Effector memory CD8-positive, alpha-beta T cell (primary cell): Measurements from ENCODE around the gene CLTRN.
"Not testable (repeated sequence)": the region's sequence is repeated elsewhere in the genome, so short reads cannot be mapped to it uniquely, and the experiment has no call there.

Experiments
- ATAC-seq: fragments of 150-1000 bp; cut with Tn5 transposase; replicated peaks from 2 replicates; pipeline ENCODE4 v1.10.0; 2021; ENCODE audit warnings: mild to moderate bottlenecking, moderate library complexity
- DNase-seq, 3 experiments: peaks; one replicate each; pipeline ENCODE4 v3.0.0; 2021
- H3K27ac Mint-ChIP-seq, 2 donors: one replicate each; pipeline ENCODE4 v1.8.0; 2022; ENCODE audit warnings: mild to moderate bottlenecking in 2 of 2, mixed read lengths in 2 of 2, moderate library complexity in 2 of 2
- H3K27me3 Mint-ChIP-seq, 2 donors: one replicate each; pipeline ENCODE4 v1.8.0; 2022; ENCODE audit warnings: mixed read lengths in 2 of 2
- H3K36me3 Mint-ChIP-seq: one replicate; pipeline ENCODE4 v1.8.0; 2022; ENCODE audit warnings: mild to moderate bottlenecking, moderate library complexity, mixed read lengths; ENCODE audit not compliant: insufficient read depth
- H3K4me1 Mint-ChIP-seq, 2 donors: one replicate each; pipeline ENCODE4 v1.8.0; 2022; ENCODE audit warnings: low read depth in 2 of 2, mixed read lengths in 2 of 2
- H3K4me3 Mint-ChIP-seq, 2 donors: one replicate each; pipeline ENCODE4 v1.8.0; 2022; ENCODE audit warnings: mild to moderate bottlenecking in 2 of 2, mixed read lengths in 2 of 2, moderate library complexity in 2 of 2
- H3K9me3 Mint-ChIP-seq, 2 donors: one replicate each; pipeline ENCODE4 v1.8.0; 2022; ENCODE audit warnings: mixed read lengths in 2 of 2
- total RNA-seq, 9 experiments: gene quantifications; one replicate each; lab custom pipeline; 2026; lab: John Stamatoyannopoulos, UW

CLTRN gene
- total RNA-seq = 0 to 0.34 (median 0) reads per million in 9 experiments

GRCh38 chrX:15664487-15665444 lies at the start of gene CLTRN:
TSS of gene CLTRN (minus strand) at chrX:15664805. CDS start at chrX:15664775, 30 bp downstream.
- Mint-ChIP-seq H3K27me3 (peaks cover 23 to 39% of the 10 kb centered on the region in 2 donors), H3K27ac (no peak within 1 kb of the TSS), H3K4me1 (no peaks in the 10 kb centered on the region), H3K9me3 (no peaks in the 10 kb centered on the region), H3K4me3 (no peak within 1 kb of the TSS), H3K36me3 (no peaks in the 10 kb centered on the region)
- no peak for ATAC-seq
- DNase-seq = no peak

GRCh38 chrX:15704273-15704672 lies 39.7 kb upstream of the CLTRN start:
- not testable (repeated sequence) for H3K36me3 Mint-ChIP-seq, H3K4me1 Mint-ChIP-seq, H3K9me3 Mint-ChIP-seq, H3K4me3 Mint-ChIP-seq, H3K27ac Mint-ChIP-seq, H3K27me3 Mint-ChIP-seq, ATAC-seq, DNase-seq

GRCh38 chrX:15703809-15704208 lies 39.2 kb upstream of the CLTRN start:
- not testable (repeated sequence) for H3K36me3 Mint-ChIP-seq, H3K9me3 Mint-ChIP-seq, H3K4me1 Mint-ChIP-seq, H3K4me3 Mint-ChIP-seq, H3K27ac Mint-ChIP-seq, H3K27me3 Mint-ChIP-seq, DNase-seq
- ATAC-seq = peak; percentile 43

GRCh38 chrX:15702488-15703371 lies 38.1 kb upstream of the CLTRN start:
- Mint-ChIP-seq H3K4me1 (no peaks in the 10 kb centered on the region), H3K27ac (no peak overlapping the region), H3K27me3 (no peaks in the 10 kb centered on the region), H3K4me3 (no peak overlapping the region), H3K9me3 (no peaks in the 10 kb centered on the region), H3K36me3 (peaks cover 4% of the 10 kb centered on the region)
- DNase-seq (no peak), ATAC-seq (no peak)

GRCh38 chrX:15696516-15696915 lies 31.9 kb upstream of the CLTRN start:
- H3K4me3 Mint-ChIP-seq = no peak overlapping the region
- ATAC-seq (no peak), DNase-seq (no peak)
- no peak overlapping the region for H3K27ac Mint-ChIP-seq
- H3K4me1 Mint-ChIP-seq = peaks cover 0 to 3% of the 10 kb centered on the region in 2 donors
- no peaks in the 10 kb centered on the region for H3K27me3 Mint-ChIP-seq
- peaks cover 26% of the 10 kb centered on the region for H3K36me3 Mint-ChIP-seq
- H3K9me3 Mint-ChIP-seq = no peaks in the 10 kb centered on the region

GRCh38 chrX:15694941-15695451 lies 30.4 kb upstream of the CLTRN start:
- ATAC-seq (no peak), DNase-seq (no peak)
- Mint-ChIP-seq H3K27me3 (no peaks in the 10 kb centered on the region), H3K36me3 (peaks cover 28% of the 10 kb centered on the region), H3K4me3 (no peak overlapping the region), H3K27ac (peak overlapping the region; percentile 84 to 87), H3K9me3 (no peaks in the 10 kb centered on the region), H3K4me1 (peaks cover 3 to 4% of the 10 kb centered on the region in 2 donors)

GRCh38 chrX:15686818-15687685 lies 22.4 kb upstream of the CLTRN start:
- H3K9me3 Mint-ChIP-seq = no peaks in the 10 kb centered on the region
- H3K27me3 Mint-ChIP-seq = no peaks in the 10 kb centered on the region
- peaks cover 2 to 8% of the 10 kb centered on the region in 2 donors for H3K4me1 Mint-ChIP-seq
- H3K4me3 Mint-ChIP-seq = no peak overlapping the region
- no peak overlapping the region for H3K27ac Mint-ChIP-seq
- peak; percentile 53 to 62 (median 59) for DNase-seq
- H3K36me3 Mint-ChIP-seq = peaks cover 14% of the 10 kb centered on the region
- ATAC-seq = peak; percentile 89

GRCh38 chrX:15683193-15683592 lies 18.6 kb upstream of the CLTRN start:
- H3K36me3 Mint-ChIP-seq = peaks cover 7% of the 10 kb centered on the region
- no peak for ATAC-seq
- H3K4me3 Mint-ChIP-seq = no peak overlapping the region
- H3K27ac Mint-ChIP-seq = no peak overlapping the region
- no peaks in the 10 kb centered on the region for H3K27me3 Mint-ChIP-seq
- no peak for DNase-seq
- no peaks in the 10 kb centered on the region for H3K9me3 Mint-ChIP-seq
- peaks cover 6 to 7% of the 10 kb centered on the region in 2 donors for H3K4me1 Mint-ChIP-seq

GRCh38 chrX:15681433-15681832 lies 16.8 kb upstream of the CLTRN start:
- Mint-ChIP-seq H3K4me1 (peaks cover 4% of the 10 kb centered on the region in 2 donors), H3K27ac (no peak overlapping the region), H3K4me3 (no peak overlapping the region), H3K27me3 (no peaks in the 10 kb centered on the region), H3K9me3 (no peaks in the 10 kb centered on the region), H3K36me3 (peaks cover 7% of the 10 kb centered on the region)
- no peak for DNase-seq
- ATAC-seq = no peak

- no peaks in the 10 kb centered on the region for H3K9me3 Mint-ChIP-seq
Observed at GRCh38 chrX:15680401-15680800, 15.8 kb upstream of the CLTRN start.

GRCh38 chrX:15679246-15679645 lies 14.6 kb upstream of the CLTRN start:
- no peak overlapping the region for H3K4me3 Mint-ChIP-seq
- ATAC-seq = no peak
- H3K4me1 Mint-ChIP-seq = peaks cover 4 to 5% of the 10 kb centered on the region in 2 donors
- no peak overlapping the region for H3K27ac Mint-ChIP-seq
- H3K9me3 Mint-ChIP-seq = no peaks in the 10 kb centered on the region
- H3K27me3 Mint-ChIP-seq = no peaks in the 10 kb centered on the region
- DNase-seq = no peak
- H3K36me3 Mint-ChIP-seq = peaks cover 7% of the 10 kb centered on the region

More at GRCh38 chrX:15680401-15680800, 15.8 kb upstream of the CLTRN start:
- ATAC-seq (no peak), DNase-seq (no peak)
- Mint-ChIP-seq H3K27ac (peak overlapping the region; percentile 23 to 36), H3K36me3 (peaks cover 7% of the 10 kb centered on the region), H3K4me1 (peaks cover 4 to 5% of the 10 kb centered on the region in 2 donors), H3K27me3 (no peaks in the 10 kb centered on the region), H3K4me3 (no peak overlapping the region)

GRCh38 chrX:15678339-15678738 lies 13.7 kb upstream of the CLTRN start:
- Mint-ChIP-seq H3K27ac (no peak overlapping the region), H3K9me3 (no peaks in the 10 kb centered on the region), H3K4me3 (no peak overlapping the region), H3K27me3 (no peaks in the 10 kb centered on the region), H3K4me1 (peaks cover 4 to 9% of the 10 kb centered on the region in 2 donors), H3K36me3 (peaks cover 7% of the 10 kb centered on the region)
- no peak for DNase-seq
- no peak for ATAC-seq
